ENCODE data around the gene ORAI3. TPM values are rescaled to one million over a fixed set of nuclear protein-coding genes. Genes with fewer than 3 reads are reported as not detected.

ORAI3 gene
- total and polyA plus RNA-seq, 11 donors = 8.1 to 28.9 (median 11.3) TPM

GRCh38 chr16:30992931-30993816 is 44.3 kb downstream of the ORAI3 start:
- WGBS, 4 donors = 71 to 76% (median 75%) methylated on average over 29 of the region's 29 CpGs
- H3K4me3 ChIP-seq = no peak overlapping the region
- H3K27me3 ChIP-seq = no peaks in the 10 kb centered on the region
- no peak for ATAC-seq
- H3K27ac ChIP-seq = no peak overlapping the region
- H3K36me3 ChIP-seq = peaks cover 0 to 4% (median 0%) of the 10 kb centered on the region in 9 donors
- no peak for TF ChIP-seq CTCF (IDR thresholded peaks at IDR 0.05)
- no peak for TF ChIP-seq POLR2A (IDR thresholded peaks at IDR 0.05)
- H3K4me1 ChIP-seq = peaks cover 0 to 17% (median 12%) of the 10 kb centered on the region in 12 donors
- intact Hi-C loops (cut with DNase I) = loop anchor here in 2 of 10 donors (5.0 to 10.0 kb wide), 2 partner anchors 39 to 72 kb away; partner anchors contain the start of gene STX4 (in 1 of the 2)
- no peaks in the 10 kb centered on the region for H3K9me3 ChIP-seq
- no peak for DNase-seq

- H3K9me3 ChIP-seq = no peaks in the 10 kb centered on the region
- DNase-seq (no peak), ATAC-seq (no peak)
- H3K36me3 ChIP-seq = no peaks in the 10 kb centered on the region
- H3K4me3 ChIP-seq = peak overlapping the region in 3 of 12 donors; percentile 63 to 65 (median 64)
- TF ChIP-seq POLR2A (IDR thresholded peaks at IDR 0.05) (no peak), CTCF (IDR thresholded peaks at IDR 0.05) (no peak)
- no peaks in the 10 kb centered on the region for H3K27me3 ChIP-seq
- intact Hi-C loops (cut with DNase I) = loop anchor here in 3 of 10 donors (2.0 to 10.0 kb wide), 4 partner anchors 36 to 147 kb away; partner anchors contain the start of gene STX4 (in 3 of the 3)
- H3K4me1 ChIP-seq = peaks cover 0 to 26% (median 14%) of the 10 kb centered on the region in 12 donors
- H3K27ac ChIP-seq = peak overlapping the region in 7 of 12 donors; percentile 51 to 86 (median 79)
- 83 to 88% (median 86%) methylated on average over 11 of the region's 11 CpGs for WGBS, 4 donors
Observed at GRCh38 chr16:30995927-30996323, 47.1 kb downstream of the ORAI3 start.

DNA sequence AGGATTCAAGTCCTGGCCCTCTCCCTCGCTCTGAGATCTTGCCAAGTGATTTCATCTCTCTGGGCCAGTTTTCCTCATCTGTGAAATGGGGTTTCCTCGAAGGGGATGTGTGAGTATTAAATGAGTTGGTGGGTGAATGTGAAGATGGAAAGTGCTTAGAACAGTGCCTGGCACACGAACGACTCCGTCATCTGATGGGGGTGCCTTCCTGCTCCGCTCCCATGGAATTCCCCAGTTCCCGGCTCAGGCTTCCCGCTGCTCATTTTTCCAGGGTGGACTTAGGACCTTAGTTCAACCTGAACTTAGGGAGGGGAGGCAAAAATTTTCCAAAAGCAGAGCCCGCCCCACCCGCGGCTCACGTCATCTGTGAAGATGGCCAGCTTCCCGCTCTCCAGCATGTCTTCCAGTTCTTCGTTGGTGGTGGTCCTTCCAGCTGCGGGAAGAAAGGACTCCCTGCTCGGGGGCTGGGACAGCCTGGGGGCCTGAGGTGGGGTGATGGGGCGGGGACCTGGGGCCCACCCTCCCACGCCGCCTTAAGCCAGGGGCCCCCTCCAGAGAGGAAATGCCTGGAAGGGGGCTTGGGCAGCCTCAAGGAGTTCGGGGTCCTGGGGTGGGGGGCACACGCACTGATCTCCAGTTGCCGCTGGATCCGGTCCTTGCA is 47.6 kb downstream of the ORAI3 start:
- intact Hi-C loops (cut with DNase I) = loop anchor here in 3 of 10 donors (2.0 to 10.0 kb wide), 4 partner anchors 36 to 146 kb away; partner anchors contain the start of gene STX4 (in 3 of the 3)

More for the DNA sequence above, 47.6 kb downstream of the ORAI3 start:
- ATAC-seq (peak; percentile 2 to 68 (median 25)), DNase-seq (peak in 1 of 5 donors; percentile 54)
- 20 to 29% (median 23%) methylated on average over 16 to 23 of the region's 23 CpGs for WGBS, 4 donors
- H3K27ac ChIP-seq = peak overlapping the region in 11 of 12 donors; percentile 12 to 86 (median 69)
- no peaks in the 10 kb centered on the region for H3K9me3 ChIP-seq
- no peaks in the 10 kb centered on the region for H3K36me3 ChIP-seq
- peaks cover 0 to 26% (median 14%) of the 10 kb centered on the region in 12 donors for H3K4me1 ChIP-seq
- H3K27me3 ChIP-seq = no peaks in the 10 kb centered on the region
- peak overlapping the region; percentile 34 to 65 (median 59) for H3K4me3 ChIP-seq
- TF ChIP-seq POLR2A (IDR thresholded peaks at IDR 0.05) (no peak), CTCF (IDR thresholded peaks at IDR 0.05) (no peak)
